Right lobe of liver (tissue), 6 donors: ENCODE data around the gene IQGAP3. TPM values are rescaled to one million over a fixed set of nuclear protein-coding genes. Genes with fewer than 3 reads are reported as not detected.

Source experiments
- ATAC-seq, 4 donors: fragments of 200-7000 bp; cut with Tn5 transposase; one replicate each; pipeline ENCODE4 v1.9.1; 2020; ENCODE audit warnings: mild to moderate bottlenecking in 4 of 4, moderate library complexity in 4 of 4
- DNase-seq, 3 donors: peaks; one replicate each; pipeline ENCODE4 v3.0.0-alpha.2; 2020
- H3K27ac ChIP-seq, 3 donors: fragments of 200-600 bp; one replicate each; pipeline ENCODE4 v1.8.0; 2022
- H3K27me3 ChIP-seq, 2 donors: fragments of 200-600 bp; one replicate each; pipeline ENCODE4 v1.8.0; 2022
- H3K36me3 ChIP-seq, 4 donors: fragments of 200-600 bp; sonication (generic) in 1 of 4; one replicate each; pipeline versions ENCODE4 v1.5.1 to v1.8.0; 2017 to 2022; ENCODE audit warnings: control low read depth in 1 of 4
- H3K4me1 ChIP-seq, 4 donors: fragments of 200-600 bp; sonication (generic) in 1 of 4; one replicate each; pipeline versions ENCODE4 v1.5.1 to v1.8.0; 2017 to 2022; ENCODE audit warnings: control low read depth in 1 of 4
- H3K4me3 ChIP-seq, 3 donors: fragments of 200-600 bp; one replicate each; pipeline ENCODE4 v1.8.0; 2022
- H3K9me3 ChIP-seq, 4 donors: fragments of 200-600 bp; sonication (generic) in 1 of 4; one replicate each; pipeline versions ENCODE4 v1.5.1 to v1.8.0; 2017 to 2022; ENCODE audit warnings: control low read depth in 1 of 4
- POLR2A ChIP-seq: fragments of 450-650 bp; IDR thresholded peaks from one replicate; pipeline ENCODE4 v1.6.1; 2017; ENCODE audit warnings: antibody characterized with exemption, mild to moderate bottlenecking
- WGBS: methylation state at CpG from one replicate; pipeline ENCODE4 v1.1.6; 2018; ENCODE audit warnings: low coverage, low lambda C conversion rate; ENCODE audit not compliant: insufficient coverage; ENCODE audit errors: missing lambda C conversion rate; 5-methylcytosine and 5-hydroxymethylcytosine counted together
- intact Hi-C, 2 donors: fragments of 100-400 bp; cut with DNase I; formaldehyde crosslinking; loops; one replicate each; pipeline versions ENCODE4 v1.11.2 to v1.14.1; 2022
- total RNA-seq, 6 experiments: library from RNA; depleted of rRNA in 2 of 6; stranded (reverse); fragments of >200 nt in 2 of 6; fragmentation: NEBNext Ultra II Directional in 3 of 6; extraction: Animal tissue kit (Norgen Biotek cat#: 25700) in 3 of 6; gene quantifications; one replicate each; pipeline versions ENCODE4 v1.1.0 to v1.2.4, GENCODE V29; 2016 to 2023
- TF ChIP-seq, protein P1 (sequence below), 4 donors: fragments of 200-600 bp in 3 of 4; fragments of 450-650 bp in 1 of 4; IDR thresholded peaks; one replicate each; pipeline versions ENCODE4 v1.5.1 to v1.8.0; 2016 to 2022; ENCODE audit warnings: antibody characterized with exemption in 4 of 4, mild to moderate bottlenecking in 2 of 4
- donor health status: DM: no; HTN: yes; CAD: no.
- donor health status: DM: no; HTN: no; CAD: no.
- donor health status: DM: no; HTN: no; CAD: no.
- donor health status: DM: no; HTN: yes; CAD: no.
- donor health status: DM: no; HTN: yes; CAD: no.

IQGAP3 gene
- total RNA-seq, 6 experiments from 2014 or later = 0.07 to 2.6 (median 0.95) TPM

DNA sequence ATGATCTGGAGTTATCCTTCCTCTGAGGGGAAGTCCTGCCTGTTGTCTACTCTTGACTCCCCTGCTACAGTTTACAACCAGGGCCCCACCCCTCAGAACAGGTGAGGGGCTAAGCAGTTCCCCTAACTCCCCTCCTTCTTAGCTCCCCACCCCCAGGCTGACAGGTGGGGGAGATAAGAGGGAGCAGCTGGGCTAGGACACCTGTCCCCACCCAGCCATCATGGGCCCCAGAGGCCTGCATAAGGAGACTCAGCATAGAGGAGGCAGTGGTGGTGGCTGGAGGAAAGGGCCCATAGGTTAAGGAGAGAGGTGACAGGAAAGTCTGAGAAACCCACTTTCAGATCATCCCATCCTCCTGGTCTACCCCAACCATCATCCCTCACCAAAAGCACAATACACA is 78.6 kb downstream of the IQGAP3 start:
- intact Hi-C loops = no loop called here
- Histone ChIP-seq H3K4me3 (no peak overlapping the region), H3K36me3 (no peaks in the 10 kb centered on the region), H3K9me3 (no peaks in the 10 kb centered on the region), H3K27ac (no peak overlapping the region), H3K27me3 (no peaks in the 10 kb centered on the region), H3K4me1 (peaks cover 2 to 87% (median 49%) of the 10 kb centered on the region in 4 donors)
- no peak for DNase-seq
- no peak for ATAC-seq
- TF ChIP-seq, protein P1, sequence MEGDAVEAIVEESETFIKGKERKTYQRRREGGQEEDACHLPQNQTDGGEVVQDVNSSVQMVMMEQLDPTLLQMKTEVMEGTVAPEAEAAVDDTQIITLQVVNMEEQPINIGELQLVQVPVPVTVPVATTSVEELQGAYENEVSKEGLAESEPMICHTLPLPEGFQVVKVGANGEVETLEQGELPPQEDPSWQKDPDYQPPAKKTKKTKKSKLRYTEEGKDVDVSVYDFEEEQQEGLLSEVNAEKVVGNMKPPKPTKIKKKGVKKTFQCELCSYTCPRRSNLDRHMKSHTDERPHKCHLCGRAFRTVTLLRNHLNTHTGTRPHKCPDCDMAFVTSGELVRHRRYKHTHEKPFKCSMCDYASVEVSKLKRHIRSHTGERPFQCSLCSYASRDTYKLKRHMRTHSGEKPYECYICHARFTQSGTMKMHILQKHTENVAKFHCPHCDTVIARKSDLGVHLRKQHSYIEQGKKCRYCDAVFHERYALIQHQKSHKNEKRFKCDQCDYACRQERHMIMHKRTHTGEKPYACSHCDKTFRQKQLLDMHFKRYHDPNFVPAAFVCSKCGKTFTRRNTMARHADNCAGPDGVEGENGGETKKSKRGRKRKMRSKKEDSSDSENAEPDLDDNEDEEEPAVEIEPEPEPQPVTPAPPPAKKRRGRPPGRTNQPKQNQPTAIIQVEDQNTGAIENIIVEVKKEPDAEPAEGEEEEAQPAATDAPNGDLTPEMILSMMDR (IDR thresholded peaks at IDR 0.05) = no peak
- no peak for TF ChIP-seq POLR2A

DNA sequence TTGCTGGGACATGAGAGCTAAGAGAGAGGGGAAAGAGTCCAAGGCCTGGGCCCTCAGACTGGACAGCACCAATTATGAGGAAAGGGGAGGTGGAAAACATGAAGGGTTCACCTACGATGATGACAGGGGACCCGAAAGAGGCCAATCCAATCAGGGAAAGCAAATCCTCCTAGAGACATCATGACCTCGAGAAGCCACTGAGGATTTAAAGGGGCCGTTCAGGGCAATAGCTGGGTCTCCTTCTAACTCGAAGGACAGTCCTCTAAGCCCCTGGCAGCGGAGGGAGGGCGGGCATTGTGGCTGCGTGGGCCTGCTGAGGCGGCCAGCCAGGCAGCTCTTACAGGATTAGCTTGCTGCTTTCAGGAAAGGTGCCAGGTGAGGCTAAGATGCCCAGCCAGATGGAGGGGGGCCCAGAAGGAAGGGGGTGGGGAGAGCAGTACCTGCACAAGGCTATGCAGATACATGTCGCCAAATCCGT is 79.2 kb downstream of the IQGAP3 start:
- Histone ChIP-seq H3K9me3 (no peaks in the 10 kb centered on the region), H3K27ac (no peak overlapping the region), H3K27me3 (no peaks in the 10 kb centered on the region), H3K36me3 (no peaks in the 10 kb centered on the region), H3K4me1 (peaks cover 2 to 81% (median 47%) of the 10 kb centered on the region in 4 donors), H3K4me3 (no peak overlapping the region)
- 36% methylated on average over 5 of the region's 11 CpGs for WGBS
- intact Hi-C loops = no loop called here
- ATAC-seq = no peak
- TF ChIP-seq, protein P1 (IDR thresholded peaks at IDR 0.05) = no peak
- TF ChIP-seq POLR2A = no peak
- no peak for DNase-seq

DNA sequence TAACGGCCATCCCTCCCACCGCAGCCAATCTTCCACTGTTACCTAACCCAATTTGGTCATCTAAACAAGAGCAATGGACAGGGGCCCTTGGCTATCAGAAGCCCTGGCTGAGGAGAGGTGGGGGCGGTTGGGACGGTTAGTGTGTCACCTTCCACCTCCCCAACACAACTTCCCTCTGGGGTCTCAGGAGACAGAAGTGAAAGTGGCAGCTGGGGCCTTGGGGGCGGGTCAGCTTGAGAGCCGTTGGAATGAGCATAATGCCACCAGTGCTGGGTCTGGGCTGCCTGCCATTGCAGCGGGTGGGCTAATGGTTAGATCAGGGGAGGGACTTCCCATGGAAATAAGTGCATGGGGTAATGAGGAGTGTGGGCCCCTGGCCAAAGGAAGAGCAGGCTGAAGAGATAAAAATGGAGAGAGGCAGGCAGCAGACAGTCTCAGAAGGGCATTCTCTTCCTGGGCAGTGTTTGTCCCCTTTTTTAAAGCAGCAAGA is 79.7 kb downstream of the IQGAP3 start:
- Histone ChIP-seq H3K27me3 (no peaks in the 10 kb centered on the region), H3K4me1 (peaks cover 2 to 76% (median 43%) of the 10 kb centered on the region in 4 donors), H3K27ac (no peak overlapping the region), H3K9me3 (no peaks in the 10 kb centered on the region), H3K4me3 (no peak overlapping the region), H3K36me3 (no peaks in the 10 kb centered on the region)
- TF ChIP-seq, protein P1 (IDR thresholded peaks at IDR 0.05) = no peak
- TF ChIP-seq POLR2A = no peak
- WGBS = 43% methylated on average over 5 of the region's 7 CpGs
- intact Hi-C loops = no loop called here
- ATAC-seq (peak in 1 of 4 donors; percentile 7), DNase-seq (no peak)

DNA sequence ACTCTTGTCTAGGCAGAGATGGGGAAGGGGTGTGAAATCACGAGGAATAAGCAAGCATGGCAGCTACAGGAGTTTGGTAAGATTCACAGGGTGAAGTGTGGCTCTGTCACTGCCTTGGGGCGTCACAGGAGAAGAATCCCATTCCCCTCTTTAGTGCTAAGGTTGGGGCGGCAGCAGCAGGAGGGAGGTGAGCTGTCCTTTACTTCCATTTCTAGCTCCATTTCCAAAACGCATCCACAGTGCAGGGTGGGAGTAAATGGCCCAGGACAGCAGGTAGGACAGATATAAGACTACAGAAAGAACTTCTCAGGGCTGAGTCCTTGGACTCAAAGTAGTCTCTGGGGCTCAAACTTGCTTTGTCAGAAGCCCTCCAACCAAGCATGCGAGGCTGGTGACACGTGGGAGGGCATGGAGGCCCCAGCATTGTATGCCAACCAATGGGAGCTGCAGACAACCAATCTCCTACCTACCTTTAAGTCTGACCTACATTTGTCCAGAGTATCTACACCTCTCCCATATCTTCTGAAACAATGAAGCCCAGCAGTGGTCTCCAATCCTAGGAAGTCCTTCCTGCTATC is 80.3 kb downstream of the IQGAP3 start:
- no peak overlapping the region for H3K4me3 ChIP-seq

More for the DNA sequence above, 80.3 kb downstream of the IQGAP3 start:
- Histone ChIP-seq H3K4me1 (peaks cover 2 to 70% (median 39%) of the 10 kb centered on the region in 4 donors), H3K9me3 (no peaks in the 10 kb centered on the region), H3K27me3 (no peaks in the 10 kb centered on the region), H3K27ac (no peak overlapping the region), H3K36me3 (no peaks in the 10 kb centered on the region)
- TF ChIP-seq, protein P1 (IDR thresholded peaks at IDR 0.05) = no peak
- TF ChIP-seq POLR2A = no peak
- WGBS = 79% methylated on average over 6 of the region's 6 CpGs
- intact Hi-C loops = no loop called here
- no peak for DNase-seq
- no peak for ATAC-seq
